Measurements from ENCODE around the gene GLIS1.
A peak's percentile ranks its signal among the peaks of the same experiment; 100 is the strongest.

Gene GLIS1

DNA sequence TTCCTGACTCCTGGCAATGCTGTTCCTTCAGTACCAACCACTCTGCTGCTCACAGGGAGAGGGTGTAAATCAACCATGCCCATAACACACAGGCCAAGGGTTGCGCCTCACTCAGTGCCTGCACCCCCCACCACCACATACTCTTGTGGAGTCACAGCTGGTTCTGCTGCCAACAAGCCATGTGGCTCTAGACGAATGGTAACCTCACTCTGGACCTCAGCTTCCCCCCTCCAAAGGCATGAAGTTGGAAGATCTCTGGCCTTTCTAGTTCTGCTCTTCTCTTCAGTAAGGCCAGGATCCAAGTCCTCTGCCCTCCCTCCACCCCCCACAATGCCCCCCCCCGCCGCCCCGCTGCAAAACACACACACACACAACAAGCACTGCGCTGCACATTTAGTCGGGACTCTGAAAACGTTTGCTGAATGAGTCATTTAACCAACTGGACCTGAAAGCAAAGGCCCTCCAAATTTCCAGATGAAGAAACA is 1.7 kb upstream of the GLIS1 start:
- ChIA-PET CTCF (interaction anchor here (0.6 to 1.8 kb wide), 6 partner anchors 9 to 255 kb away, joined by 3 to 6 read pairs (median 4); no protein-coding TSS in a partner anchor), POLR2A (no interaction called here)
- no peak for TF ChIP-seq CTCF (IDR thresholded peaks at IDR 0.05; ENCODE audit: insufficient read depth, low read length, missing control alignments)
- H3K4me3 ChIP-seq (ENCODE audit: low read depth, low read length): peak overlapping the region; percentile 13
- peak; percentile 74 for DNase-seq (ENCODE audit: low read depth, low spot score)

- ChIA-PET CTCF (interaction anchor here (0.7 to 0.9 kb wide), 2 partner anchors 26 to 248 kb away, joined by 3 read pairs; no protein-coding TSS in a partner anchor), POLR2A (no interaction called here)
- no peak for TF ChIP-seq CTCF (IDR thresholded peaks at IDR 0.05; ENCODE audit: insufficient read depth, low read length, missing control alignments)
- DNase-seq (ENCODE audit: low read depth, low spot score): no peak
- peak overlapping the region; percentile 82 for H3K4me3 ChIP-seq (ENCODE audit: low read depth, low read length)
Measured at GRCh38 chr1:53738205-53739108, 507 bp downstream of the GLIS1 start.

GRCh38 chr1:53737648-53738204 is 1.2 kb downstream of the GLIS1 start:
- ChIA-PET CTCF (interaction anchor here (0.8 to 3.7 kb wide), 3 partner anchors 14 to 22 kb away, joined by 3 to 21 read pairs (median 5); no protein-coding TSS in a partner anchor), POLR2A (no interaction called here)
- no peak for DNase-seq (ENCODE audit: low read depth, low spot score)
- peak overlapping the region; percentile 82 for H3K4me3 ChIP-seq (ENCODE audit: low read depth, low read length)
- no peak for TF ChIP-seq CTCF (IDR thresholded peaks at IDR 0.05; ENCODE audit: insufficient read depth, low read length, missing control alignments)

GRCh38 chr1:53736290-53736689 is 2.7 kb downstream of the GLIS1 start:
- no peak for DNase-seq (ENCODE audit: low read depth, low spot score)
- TF ChIP-seq CTCF (IDR thresholded peaks at IDR 0.05; ENCODE audit: insufficient read depth, low read length, missing control alignments): no peak
- H3K4me3 ChIP-seq (ENCODE audit: low read depth, low read length): peak overlapping the region; percentile 82
- ChIA-PET CTCF (interaction anchor here (0.9 to 3.7 kb wide), 8 partner anchors 9 to 250 kb away, joined by 3 to 21 read pairs (median 5); no protein-coding TSS in a partner anchor), POLR2A (interaction anchor here (0.7 kb wide), 1 partner anchor 312 kb away, joined by 3 read pairs; no protein-coding TSS in a partner anchor)

GRCh38 chr1:53735681-53736080 is 3.3 kb downstream of the GLIS1 start:
- CTCF ChIA-PET: interaction anchor here (0.9 to 3.7 kb wide), 8 partner anchors 10 to 250 kb away, joined by 3 to 21 read pairs (median 5); no protein-coding TSS in a partner anchor
- DNase-seq (ENCODE audit: low read depth, low spot score): no peak
- peak overlapping the region; percentile 82 for H3K4me3 ChIP-seq (ENCODE audit: low read depth, low read length)
- POLR2A ChIA-PET: interaction anchor here (0.7 kb wide), 1 partner anchor 312 kb away, joined by 3 read pairs; no protein-coding TSS in a partner anchor
- no peak for TF ChIP-seq CTCF (IDR thresholded peaks at IDR 0.05; ENCODE audit: insufficient read depth, low read length, missing control alignments)
